Measurements from ENCODE around the gene CUEDC2.

- no peak for TF ChIP-seq POLR2A (IDR thresholded peaks at IDR 0.05; ENCODE audit: low read depth, low read length)
- no peak for TF ChIP-seq POLR2AphosphoS5 (IDR thresholded peaks at IDR 0.05; ENCODE audit: low read depth, low read length)
Observed at GRCh38 chr10:102416695-102417094, 15.7 kb downstream of the CUEDC2 start.
